Naive thymus-derived CD8-positive, alpha-beta T cell (primary cell): Measurements from ENCODE around the gene KCNA4. TPM values are rescaled to one million over a fixed set of nuclear protein-coding genes. Genes with fewer than 3 reads are reported as not detected.
"Not testable (repeated sequence)": the region's sequence is repeated elsewhere in the genome, so short reads cannot be mapped to it uniquely, and the experiment has no call there.

Source experiments
- ATAC-seq, 2 donors: fragments of 150-1000 bp; cut with Tn5 transposase in 1 of 2; sonication (Bioruptor Pico), chemical (Tn5 transposase) in 1 of 2; 1 replicate in 1 of 2; 2 replicates in 1 of 2; pipeline ENCODE4 v1.10.0; 2021; ENCODE audit warnings: mild to moderate bottlenecking in 2 of 2, moderate library complexity in 2 of 2
- POLR2A ChIA-PET: fragments of 350-600 bp; sonication (Branson Sonifier 250); formaldehyde crosslinking; loops from one replicate; lab custom pipeline; 2021; ENCODE audit warnings: antibody characterized with exemption; lab: Charles Lee
- DNase-seq, 10 donors: peaks; one replicate each; pipeline versions ENCODE4 v3.0.0 to v3.0.0-alpha.2; 2020 to 2022
- H3K27ac Mint-ChIP-seq, 10 donors: one replicate each; pipeline ENCODE4 v1.8.0; 2020 to 2022; ENCODE audit warnings: mild to moderate bottlenecking in 10 of 10, mixed read lengths in 10 of 10, moderate library complexity in 4 of 10, inconsistent platforms in 1 of 10
- H3K27me3 Mint-ChIP-seq, 5 donors: one replicate each; pipeline ENCODE4 v1.8.0; 2021 to 2022; ENCODE audit warnings: mixed read lengths in 5 of 5
- H3K36me3 Mint-ChIP-seq, 3 donors: one replicate each; pipeline ENCODE4 v1.8.0; 2020 to 2022; ENCODE audit warnings: mixed read lengths in 3 of 3, mild to moderate bottlenecking in 2 of 3, inconsistent platforms in 1 of 3
- H3K4me1 Mint-ChIP-seq, 4 donors: one replicate each; pipeline ENCODE4 v1.8.0; 2021 to 2022; ENCODE audit warnings: mixed read lengths in 4 of 4
- H3K4me3 Mint-ChIP-seq, 10 donors: one replicate each; pipeline ENCODE4 v1.8.0; 2020 to 2022; ENCODE audit warnings: mild to moderate bottlenecking in 10 of 10, mixed read lengths in 10 of 10, moderate library complexity in 6 of 10, inconsistent platforms in 1 of 10
- H3K9me3 Mint-ChIP-seq, 9 donors: one replicate each; pipeline ENCODE4 v1.8.0; 2020 to 2022; ENCODE audit warnings: mixed read lengths in 9 of 9, mild to moderate bottlenecking in 3 of 9, inconsistent platforms in 1 of 9, moderate library complexity in 1 of 9
- polyA plus RNA-seq, 3 donors: library from polyadenylated mRNA; unstranded; fragments of 300-500 nt; fragmentation: Illumina TruSeq; gene quantifications; one replicate each; pipeline ENCODE4 v1.2.3, GENCODE V29; 2021
- total RNA-seq, 8 experiments: library from RNA in 2 of 8; stranded (reverse) in 2 of 8; gene quantifications; one replicate each; pipeline ENCODE4 v1.2.3 and lab custom pipeline; 2021 to 2026

Gene KCNA4
- total and polyA plus RNA-seq, 5 experiments from 2014 or later = not detected

GRCh38 chr11:29984544-29984943 is 32.3 kb downstream of the KCNA4 start:
- Mint-ChIP-seq H3K36me3 (no peaks in the 10 kb centered on the region), H3K9me3 (peaks cover 0 to under 1% (median 0%) of the 10 kb centered on the region in 9 donors), H3K4me3 (no peak overlapping the region), H3K27ac (no peak overlapping the region), H3K4me1 (no peaks in the 10 kb centered on the region), H3K27me3 (peaks cover 0 to 3% (median 0%) of the 10 kb centered on the region in 5 donors)
- POLR2A ChIA-PET = no interaction called here
- DNase-seq (no peak), ATAC-seq (no peak)

- DNase-seq (no peak), ATAC-seq (no peak)
- H3K4me1 Mint-ChIP-seq = no peaks in the 10 kb centered on the region
- peaks cover 0 to 39% (median 11%) of the 10 kb centered on the region in 9 donors for H3K9me3 Mint-ChIP-seq
- H3K36me3 Mint-ChIP-seq = no peaks in the 10 kb centered on the region
- H3K27ac Mint-ChIP-seq = no peak overlapping the region
- POLR2A ChIA-PET = no interaction called here
- H3K27me3 Mint-ChIP-seq = peaks cover 0 to 18% (median 9%) of the 10 kb centered on the region in 5 donors
- H3K4me3 Mint-ChIP-seq = no peak overlapping the region
Observed at GRCh38 chr11:29978549-29978948, 38.3 kb downstream of the KCNA4 start.

- DNase-seq, ATAC-seq, H3K4me1 Mint-ChIP-seq, POLR2A ChIA-PET, H3K4me3 Mint-ChIP-seq, H3K27ac Mint-ChIP-seq, H3K36me3 Mint-ChIP-seq: not testable (repeated sequence)
- Mint-ChIP-seq H3K27me3 (peaks cover 0 to 18% (median 9%) of the 10 kb centered on the region in 5 donors), H3K9me3 (peaks cover 0 to 41% (median 11%) of the 10 kb centered on the region in 9 donors)
Observed at GRCh38 chr11:29975580-29975979, 41.2 kb downstream of the KCNA4 start.

GRCh38 chr11:29963796-29964195 is 53.0 kb downstream of the KCNA4 start:
- no peak overlapping the region for H3K27ac Mint-ChIP-seq
- no peaks in the 10 kb centered on the region for H3K36me3 Mint-ChIP-seq
- DNase-seq (no peak), ATAC-seq (no peak)
- peaks cover 0 to 8% (median 2%) of the 10 kb centered on the region in 9 donors for H3K9me3 Mint-ChIP-seq
- H3K4me1 Mint-ChIP-seq = no peaks in the 10 kb centered on the region
- no peaks in the 10 kb centered on the region for H3K27me3 Mint-ChIP-seq
- no peak overlapping the region for H3K4me3 Mint-ChIP-seq
- POLR2A ChIA-PET = no interaction called here

GRCh38 chr11:29963036-29963435 is 53.8 kb downstream of the KCNA4 start:
- POLR2A ChIA-PET = no interaction called here
- DNase-seq (no peak), ATAC-seq (no peak)
- H3K4me3 Mint-ChIP-seq = no peak overlapping the region
- no peaks in the 10 kb centered on the region for H3K36me3 Mint-ChIP-seq
- H3K27ac Mint-ChIP-seq = no peak overlapping the region
- H3K9me3 Mint-ChIP-seq = peaks cover 0 to 8% (median 2%) of the 10 kb centered on the region in 9 donors
- H3K4me1 Mint-ChIP-seq = no peaks in the 10 kb centered on the region
- no peaks in the 10 kb centered on the region for H3K27me3 Mint-ChIP-seq

GRCh38 chr11:29962243-29962642 is 54.6 kb downstream of the KCNA4 start:
- Mint-ChIP-seq H3K4me3 (no peak overlapping the region), H3K27ac (no peak overlapping the region), H3K9me3 (peaks cover 0 to 8% (median 2%) of the 10 kb centered on the region in 9 donors), H3K4me1 (no peaks in the 10 kb centered on the region), H3K36me3 (no peaks in the 10 kb centered on the region), H3K27me3 (no peaks in the 10 kb centered on the region)
- DNase-seq = no peak
- POLR2A ChIA-PET = no interaction called here
- ATAC-seq = no peak

Other genes starting within 250 kb of the KCNA4 start
- not detected for gene FSHB, start 214.0 kb upstream of the KCNA4 start, total RNA-seq
- gene FSHB, start 214.0 kb upstream of the KCNA4 start, polyA plus RNA-seq = not detected